SK-N-SH (cell line): ENCODE data around the gene ARHGAP26. TPM values are rescaled to one million over a fixed set of nuclear protein-coding genes. Genes with fewer than 3 reads are reported as not detected.
"Not testable (repeated sequence)": the region's sequence is repeated elsewhere in the genome, so short reads cannot be mapped to it uniquely, and the experiment has no call there.

ENCODE experiments used
- CTCF ChIA-PET: fragments of 300-600, 350-600 bp; formaldehyde crosslinking; extraction: SDS; loops from one replicate; lab custom pipeline; 2021; lab: Yijun Ruan, JAX
- POLR2A ChIA-PET: fragments of 350-600 bp; sonication (Branson Sonifier 250); formaldehyde crosslinking; extraction: SDS; loops from one replicate; lab custom pipeline; 2020; ENCODE audit warnings: antibody characterized with exemption, inconsistent platforms; lab: Yijun Ruan, JAX
- DNase-seq: peaks from one replicate; pipeline ENCODE4 v3.0.0; 2012
- H2AFZ ChIP-seq: fragments of 200-600 bp; sonication (generic); 2 replicates; pipeline ENCODE4 v1.8.1; 2016; ENCODE audit warnings: antibody characterized with exemption, mild to moderate bottlenecking, low read depth
- H3F3A ChIP-seq: fragments of 200-600 bp; sonication (generic); replicated peaks from 2 replicates; pipeline ENCODE3; 2016; ENCODE audit warnings: antibody characterized with exemption, mild to moderate bottlenecking; ENCODE audit not compliant: insufficient read depth
- H3K27ac ChIP-seq, 2 experiments: fragments of 200-500 bp in 1 of 2; fragments of 200-600 bp in 1 of 2; sonication (Bioruptor generic) in 1 of 2; sonication (generic), shearing (Covaris generic) in 1 of 2; 2 replicates each; pipeline versions ENCODE4 v1.5.1 to v1.6.1; 2014 to 2016; ENCODE audit warnings: low read depth in 2 of 2, inconsistent platforms in 1 of 2, low read length in 1 of 2, mild to moderate bottlenecking in 1 of 2, mixed read lengths in 1 of 2
- H3K27me3 ChIP-seq: fragments of 200-600 bp; sonication (generic), shearing (Covaris generic); 2 replicates; pipeline ENCODE4 v1.6.1; 2016; ENCODE audit warnings: mixed run types; ENCODE audit not compliant: insufficient read depth
- H3K36me3 ChIP-seq, 2 experiments: fragments of 200-500 bp in 1 of 2; fragments of 200-600 bp in 1 of 2; sonication (Bioruptor generic) in 1 of 2; sonication (generic) in 1 of 2; replicated peaks in 1 of 2; 2 replicates each; pipeline versions ENCODE3 to v1.5.1; 2014 to 2016; ENCODE audit warnings: low read length in 1 of 2, mild to moderate bottlenecking in 1 of 2; ENCODE audit not compliant: insufficient read depth in 2 of 2, control insufficient read depth in 1 of 2
- H3K4me1 ChIP-seq, 2 experiments: fragments of 200-500 bp in 1 of 2; fragments of 200-600 bp in 1 of 2; sonication (Bioruptor generic) in 1 of 2; sonication (generic), shearing (Covaris generic) in 1 of 2; 2 replicates each; pipeline versions ENCODE4 v1.5.1 to v1.6.1; 2014 to 2016; ENCODE audit warnings: low read depth in 1 of 2, low read length in 1 of 2, mixed run types in 1 of 2; ENCODE audit not compliant: insufficient read depth in 2 of 2, control insufficient read depth in 1 of 2
- H3K4me2 ChIP-seq: fragments of 200-600 bp; sonication (generic), shearing (Covaris generic); 2 replicates; pipeline ENCODE4 v1.6.1; 2017; ENCODE audit warnings: mixed run types
- H3K4me3 ChIP-seq, 2 experiments: fragments of 200-500 bp in 1 of 2; fragments of 200-600 bp in 1 of 2; sonication (Bioruptor generic) in 1 of 2; sonication (generic), shearing (Covaris generic) in 1 of 2; 2 replicates each; pipeline versions ENCODE4 v1.5.1 to v1.8.1; 2014 to 2016; ENCODE audit warnings: low read depth in 2 of 2, inconsistent platforms in 1 of 2, low read length in 1 of 2, mild to moderate bottlenecking in 1 of 2, mixed read lengths in 1 of 2, moderate library complexity in 1 of 2
- H3K79me2 ChIP-seq: fragments of 200-600 bp; sonication (generic); 2 replicates; pipeline ENCODE4 v1.8.1; 2017; ENCODE audit warnings: mild to moderate bottlenecking; ENCODE audit not compliant: insufficient read depth
- H3K9ac ChIP-seq: fragments of 200-600 bp; sonication (generic); 2 replicates; pipeline ENCODE4 v1.6.1; 2017; ENCODE audit warnings: mixed run types
- H3K9me2 ChIP-seq: fragments of 200-600 bp; sonication (generic); 2 replicates; pipeline ENCODE4 v1.6.1; 2017; ENCODE audit warnings: mixed run types
- H3K9me3 ChIP-seq: fragments of 200-600 bp; sonication (generic); 2 replicates; pipeline ENCODE4 v1.6.1; 2017; ENCODE audit warnings: mixed run types, mild to moderate bottlenecking, moderate library complexity
- H4K20me1 ChIP-seq: fragments of 200-600 bp; sonication (generic); 2 replicates; pipeline ENCODE4 v1.6.1; 2017; ENCODE audit warnings: mild to moderate bottlenecking, mixed run types; ENCODE audit not compliant: insufficient read depth
- CHD2 ChIP-seq: fragments of 150-350 bp; IDR thresholded peaks from 2 replicates; pipeline ENCODE4 v1.6.1; 2018; ENCODE audit warnings: low read length; ENCODE audit not compliant: partially characterized antibody
- FOXJ3 ChIP-seq: sonication (generic); formaldehyde crosslinking; IDR thresholded peaks from 2 replicates; pipeline ENCODE4 v1.5.1; 2020; ENCODE audit warnings: mild to moderate bottlenecking, missing genetic modification reagents
- GABPA ChIP-seq: IDR thresholded peaks from 2 replicates; pipeline ENCODE4 v1.4.0; 2012; ENCODE audit warnings: low read depth, mild to moderate bottlenecking
- GATA2 ChIP-seq: sonication (generic); formaldehyde crosslinking; IDR thresholded peaks from 2 replicates; pipeline ENCODE4 v1.5.0; 2020; ENCODE audit warnings: mild to moderate bottlenecking, missing genetic modification reagents
- IRF3 ChIP-seq: fragments of 150-350 bp; IDR thresholded peaks from 2 replicates; pipeline ENCODE4 v1.6.1; 2016; ENCODE audit warnings: mild to moderate bottlenecking, low read depth, low read length
- JUND ChIP-seq: IDR thresholded peaks from 2 replicates; pipeline ENCODE4 v1.4.0; 2012
- NFIC ChIP-seq: IDR thresholded peaks from 2 replicates; pipeline ENCODE4 v1.4.0; 2012; ENCODE audit warnings: borderline replicate concordance
- NRF1 ChIP-seq: IDR thresholded peaks from 2 replicates; pipeline ENCODE4 v1.6.1; 2012; ENCODE audit warnings: low read depth, mild to moderate bottlenecking, low read length
- POLR2AphosphoS5 ChIP-seq: IDR thresholded peaks from 2 replicates; pipeline ENCODE4 v1.6.1; 2012; ENCODE audit warnings: low read depth, low read length
- RFX5 ChIP-seq: IDR thresholded peaks from 2 replicates; pipeline ENCODE4 v1.6.1; 2012; ENCODE audit warnings: mild to moderate bottlenecking, improper control_type of control experiment, low read length
- SIN3A ChIP-seq: IDR thresholded peaks from 2 replicates; pipeline ENCODE4 v1.6.1; 2012; ENCODE audit warnings: low read depth, mild to moderate bottlenecking, low read length, moderate library complexity, borderline replicate concordance
- WGBS: methylation state at CpG from one replicate; pipeline ENCODE4 v1.1.6; 2017; ENCODE audit warnings: low lambda C conversion rate; 5-methylcytosine and 5-hydroxymethylcytosine counted together
- polyA plus RNA-seq, 3 experiments: library from polyadenylated mRNA; depleted of rRNA; stranded (reverse); fragments of >200 nt; gene quantifications; 2 replicates each; pipeline ENCODE4 v1.2.3, GENCODE V29; 2012

Gene ARHGAP26
- polyA plus RNA-seq, 1 of the 3 experiments (the other 2 are of a cell fraction): 6.1 TPM

GRCh38 chr5:143201589-143201988 lies 431.4 kb downstream of the ARHGAP26 start:
- no peak overlapping the region for H2AFZ ChIP-seq
- H3K4me1 ChIP-seq: peaks cover 0 to 10% of the 10 kb centered on the region in 2 experiments
- no peak overlapping the region for H3K4me2 ChIP-seq
- no peaks in the 10 kb centered on the region for H3K9me2 ChIP-seq
- H3K4me3 ChIP-seq: no peak overlapping the region
- POLR2A ChIA-PET: no interaction called here
- WGBS: 92% methylated on average over 3 of the region's 3 CpGs
- no peaks in the 10 kb centered on the region; the same call in 1 of the 2 replicates for H3K9me3 ChIP-seq
- DNase-seq: no peak
- H3K36me3 ChIP-seq: peaks cover 0 to 7% of the 10 kb centered on the region in 2 experiments
- no peak overlapping the region for H3K27ac ChIP-seq
- no peak for TF ChIP-seq JUND
- no peak for TF ChIP-seq NRF1
- TF ChIP-seq SIN3A: no peak
- no peak for TF ChIP-seq GATA2 (CRISPR knock-in tag)
- no peak for TF ChIP-seq IRF3
- TF ChIP-seq POLR2AphosphoS5: no peak
- no peak for TF ChIP-seq CHD2
- TF ChIP-seq NFIC: no peak
- no peak for TF ChIP-seq RFX5
- TF ChIP-seq FOXJ3: no peak
- TF ChIP-seq GABPA: no peak
- TF ChIP-seq, all 33 proteins: peak for 0
- H3K9ac ChIP-seq: no peak overlapping the region
- no peaks in the 10 kb centered on the region for H3K27me3 ChIP-seq
- H4K20me1 ChIP-seq: no peaks in the 10 kb centered on the region
- CTCF ChIA-PET: no interaction called here
- H3F3A ChIP-seq: peaks cover 11% of the 10 kb centered on the region
- no peaks in the 10 kb centered on the region for H3K79me2 ChIP-seq

- H3K27ac ChIP-seq, H3K4me3 ChIP-seq, H3K9me3 ChIP-seq, H4K20me1 ChIP-seq, DNase-seq, CTCF ChIA-PET, H3K9me2 ChIP-seq, H3K79me2 ChIP-seq, H3K36me3 ChIP-seq, H3K4me2 ChIP-seq, H3K9ac ChIP-seq, H2AFZ ChIP-seq, POLR2A ChIA-PET, H3K27me3 ChIP-seq: not testable (repeated sequence)
- Histone ChIP-seq H3F3A (peaks cover 13% of the 10 kb centered on the region), H3K4me1 (peaks cover 0 to 10% of the 10 kb centered on the region in 2 experiments)
- WGBS: 98% methylated on average over 4 of the region's 4 CpGs
Measured at GRCh38 chr5:143203301-143203956, 433.3 kb downstream of the ARHGAP26 start.
